GM10266 (cell line): ENCODE data around the gene TMEM214.

Source experiments
- DNase-seq: peaks from one replicate; pipeline ENCODE4 v3.0.0; 2012; ENCODE audit errors: extremely low spot score
- CTCF ChIP-seq: IDR thresholded peaks from 2 replicates; pipeline ENCODE4 v1.5.1; 2012; ENCODE audit warnings: mild to moderate bottlenecking, low read depth; ENCODE audit not compliant: control insufficient read depth, insufficient read depth; ENCODE audit errors: missing control alignments

The TMEM214 gene

GRCh38 chr2:27038631-27039339, 6.0 kb downstream of the TMEM214 start:
- DNase-seq = no peak
- no peak for TF ChIP-seq CTCF

- TF ChIP-seq CTCF = no peak
These were observed 6.7 kb downstream of the TMEM214 start for GRCh38 chr2:27039426-27039825.

GRCh38 chr2:27039871-27040270, 7.1 kb downstream of the TMEM214 start:
- TF ChIP-seq CTCF = no peak
- no peak for DNase-seq

More at GRCh38 chr2:27039426-27039825, 6.7 kb downstream of the TMEM214 start:
- no peak for DNase-seq

- no peak for TF ChIP-seq CTCF
- DNase-seq = no peak
These were observed 7.5 kb downstream of the TMEM214 start for GRCh38 chr2:27040282-27040681.

- TF ChIP-seq CTCF = no peak
- DNase-seq = peak; percentile 52
These were observed 9.0 kb downstream of the TMEM214 start for GRCh38 chr2:27041752-27042151.

GRCh38 chr2:27042159-27042661, 9.4 kb downstream of the TMEM214 start:
- no peak for TF ChIP-seq CTCF
- DNase-seq = peak; percentile 68

- TF ChIP-seq CTCF = no peak
- DNase-seq = no peak
These were observed 10.3 kb downstream of the TMEM214 start for GRCh38 chr2:27042985-27043634.
